Esophagus muscularis mucosa (tissue), 4 donors: ENCODE results near the gene MED31.

Experiments
- EP300 ChIP-seq: sonication (generic); formaldehyde crosslinking; IDR thresholded peaks from one replicate; pipeline ENCODE4 v1.6.1; 2017; ENCODE audit warnings: antibody characterized with exemption
- POLR2A ChIP-seq: fragments of 450-650 bp; IDR thresholded peaks from one replicate; pipeline ENCODE4 v1.6.1; 2017; ENCODE audit warnings: antibody characterized with exemption, moderate library complexity, mild to moderate bottlenecking, low read depth
- POLR2AphosphoS5 ChIP-seq, 2 donors: sonication (generic); formaldehyde crosslinking; IDR thresholded peaks; one replicate each; pipeline ENCODE4 v1.6.1; 2017; ENCODE audit warnings: antibody characterized with exemption in 2 of 2
- TF ChIP-seq, protein P1 (sequence below), 3 experiments: fragments of 200-600 bp in 2 of 3; fragments of 450-650 bp in 1 of 3; sonication (generic) in 2 of 3; IDR thresholded peaks; one replicate each; pipeline ENCODE4 v1.5.1; 2017 to 2019; ENCODE audit warnings: antibody characterized with exemption in 3 of 3, mild to moderate bottlenecking in 2 of 3, moderate library complexity in 1 of 3

DNA sequence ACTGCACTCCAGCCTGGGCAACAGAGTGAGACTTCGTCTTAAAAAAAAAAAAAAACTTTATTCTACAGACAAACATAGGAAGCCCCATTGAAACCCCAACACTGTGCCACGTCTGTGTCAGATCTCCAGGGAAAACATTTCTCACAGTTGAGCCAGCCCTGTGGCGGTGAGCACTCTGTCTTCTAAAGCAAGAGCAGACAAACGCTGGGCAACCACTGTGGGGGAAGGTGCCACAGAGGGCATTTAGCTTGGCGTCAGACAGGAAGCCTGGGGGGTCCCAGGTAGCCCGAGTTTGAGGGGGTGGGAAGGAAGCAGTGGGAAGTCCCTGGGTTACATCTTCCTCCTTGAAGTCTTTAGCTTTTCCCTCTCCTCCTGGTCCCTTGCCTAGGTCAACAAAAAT lies 16.1 kb upstream of the MED31 start:
- TF ChIP-seq, protein P1, sequence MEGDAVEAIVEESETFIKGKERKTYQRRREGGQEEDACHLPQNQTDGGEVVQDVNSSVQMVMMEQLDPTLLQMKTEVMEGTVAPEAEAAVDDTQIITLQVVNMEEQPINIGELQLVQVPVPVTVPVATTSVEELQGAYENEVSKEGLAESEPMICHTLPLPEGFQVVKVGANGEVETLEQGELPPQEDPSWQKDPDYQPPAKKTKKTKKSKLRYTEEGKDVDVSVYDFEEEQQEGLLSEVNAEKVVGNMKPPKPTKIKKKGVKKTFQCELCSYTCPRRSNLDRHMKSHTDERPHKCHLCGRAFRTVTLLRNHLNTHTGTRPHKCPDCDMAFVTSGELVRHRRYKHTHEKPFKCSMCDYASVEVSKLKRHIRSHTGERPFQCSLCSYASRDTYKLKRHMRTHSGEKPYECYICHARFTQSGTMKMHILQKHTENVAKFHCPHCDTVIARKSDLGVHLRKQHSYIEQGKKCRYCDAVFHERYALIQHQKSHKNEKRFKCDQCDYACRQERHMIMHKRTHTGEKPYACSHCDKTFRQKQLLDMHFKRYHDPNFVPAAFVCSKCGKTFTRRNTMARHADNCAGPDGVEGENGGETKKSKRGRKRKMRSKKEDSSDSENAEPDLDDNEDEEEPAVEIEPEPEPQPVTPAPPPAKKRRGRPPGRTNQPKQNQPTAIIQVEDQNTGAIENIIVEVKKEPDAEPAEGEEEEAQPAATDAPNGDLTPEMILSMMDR (IDR thresholded peaks at IDR 0.05) = no peak
- no peak for TF ChIP-seq POLR2A
- no peak for TF ChIP-seq EP300
- no peak for TF ChIP-seq POLR2AphosphoS5 (IDR thresholded peaks at IDR 0.05)
